Anterior cingulate cortex (tissue), 58 donors: Measurements from ENCODE around the gene AMPD2.

ENCODE experiments used
- DNase-seq, 58 donors: peaks; one replicate each; lab custom pipeline; 2025; lab: John Stamatoyannopoulos, UW

The AMPD2 gene

GRCh38 chr1:109629372-109630030 lies 9.9 kb downstream of the AMPD2 start:
- no peak for DNase-seq

- DNase-seq: no peak
These were observed 10.7 kb downstream of the AMPD2 start for GRCh38 chr1:109630081-109630897.

GRCh38 chr1:109630898-109631512 lies 11.4 kb downstream of the AMPD2 start:
- DNase-seq: no peak

- DNase-seq: no peak
These were observed 12.2 kb downstream of the AMPD2 start for GRCh38 chr1:109631513-109632505.

- DNase-seq: peak in 49 of 58 donors; percentile 33 to 81 (median 58)
These were observed 13.2 kb downstream of the AMPD2 start for GRCh38 chr1:109632671-109633346.

GRCh38 chr1:109634292-109634691 lies 14.7 kb downstream of the AMPD2 start:
- no peak for DNase-seq

GRCh38 chr1:109634771-109635750 lies 15.4 kb downstream of the AMPD2 start:
- no peak for DNase-seq

GRCh38 chr1:109635862-109636200 lies 16.2 kb downstream of the AMPD2 start:
- DNase-seq: no peak

- DNase-seq: no peak
These were observed 16.7 kb downstream of the AMPD2 start for GRCh38 chr1:109636201-109636952.

GRCh38 chr1:109637446-109637845 lies 17.8 kb downstream of the AMPD2 start:
- DNase-seq: no peak

GRCh38 chr1:109639063-109639840 lies 19.6 kb downstream of the AMPD2 start:
- no peak for DNase-seq

GRCh38 chr1:109639841-109640184 lies 20.2 kb downstream of the AMPD2 start:
- DNase-seq: no peak

- peak in 53 of 58 donors; percentile 24 to 93 (median 67) for DNase-seq
These were observed 20.7 kb downstream of the AMPD2 start for GRCh38 chr1:109640285-109640865.

- no peak for DNase-seq
These were observed 21.6 kb downstream of the AMPD2 start for GRCh38 chr1:109641078-109641740.

- no peak for DNase-seq
These were observed 22.2 kb downstream of the AMPD2 start for GRCh38 chr1:109641861-109642260.

GRCh38 chr1:109642626-109643025 lies 23.0 kb downstream of the AMPD2 start:
- no peak for DNase-seq
